Endodermal cell (in vitro differentiated cells): Measurements from ENCODE around the gene ZMYM2. TPM values are rescaled to one million over a fixed set of nuclear protein-coding genes. Genes with fewer than 3 reads are reported as not detected.
A peak's percentile ranks its signal among the peaks of the same experiment; 100 is the strongest.

Source experiments
- DNase-seq: peaks from one replicate; pipeline ENCODE4 v3.0.0-alpha.2; 2017
- H3K27ac ChIP-seq: 2 replicates; pipeline ENCODE4 v1.5.1; 2013; ENCODE audit warnings: mild to moderate bottlenecking, low read depth, low read length, moderate library complexity
- H3K27me3 ChIP-seq: 2 replicates; pipeline ENCODE4 v1.6.1; 2013; ENCODE audit warnings: mild to moderate bottlenecking, low read length, moderate library complexity; ENCODE audit not compliant: insufficient read depth, control insufficient read depth, poor library complexity, severe bottlenecking
- H3K36me3 ChIP-seq: 2 replicates; pipeline ENCODE4 v1.7.0; 2013; ENCODE audit warnings: mild to moderate bottlenecking, low read length, moderate library complexity; ENCODE audit not compliant: control insufficient read depth, insufficient read depth
- H3K4me1 ChIP-seq: one replicate; pipeline ENCODE4 v1.7.0; 2013; ENCODE audit warnings: low read length; ENCODE audit not compliant: control insufficient read depth, insufficient read depth
- H3K4me3 ChIP-seq: 2 replicates; pipeline ENCODE4 v1.5.1; 2013; ENCODE audit warnings: mild to moderate bottlenecking, low read length, moderate library complexity
- H3K9ac ChIP-seq: 2 replicates; pipeline ENCODE4 v1.6.1; 2013; ENCODE audit warnings: mild to moderate bottlenecking, low read length, moderate library complexity; ENCODE audit not compliant: poor library complexity, severe bottlenecking; ENCODE audit errors: extremely low read depth
- H3K9me3 ChIP-seq: 2 replicates; pipeline ENCODE4 v1.6.1; 2013; ENCODE audit warnings: mild to moderate bottlenecking, low read length, moderate library complexity; ENCODE audit not compliant: control insufficient read depth
- H3K27ac Mint-ChIP-seq: 2 replicates; pipeline ENCODE4 v1.8.0; 2020; ENCODE audit warnings: mixed read lengths
- H3K27me3 Mint-ChIP-seq: 2 replicates; pipeline ENCODE4 v1.8.0; 2021; ENCODE audit warnings: mild to moderate bottlenecking, mixed read lengths; ENCODE audit not compliant: insufficient read depth
- H3K36me3 Mint-ChIP-seq: 2 replicates; pipeline ENCODE4 v1.8.0; 2020; ENCODE audit warnings: low read depth, mixed read lengths
- H3K4me1 Mint-ChIP-seq: 2 replicates; pipeline ENCODE4 v1.8.0; 2020; ENCODE audit warnings: mixed read lengths
- H3K4me3 Mint-ChIP-seq: 2 replicates; pipeline ENCODE4 v1.8.0; 2020; ENCODE audit warnings: mild to moderate bottlenecking, moderate library complexity, mixed read lengths
- H3K9me3 Mint-ChIP-seq: 2 replicates; pipeline ENCODE4 v1.8.0; 2020; ENCODE audit warnings: mild to moderate bottlenecking, mixed read lengths
- CTCF ChIP-seq: fragments of 200-600 bp; sonication (generic); conservative IDR thresholded peaks from 2 replicates; pipeline ENCODE4 v1.5.0; 2021; ENCODE audit warnings: antibody characterized with exemption, mild to moderate bottlenecking
- WGBS, 2 experiments: methylation state at CpG; one replicate each; pipeline versions ENCODE4 v1.1.5 to v1.1.7; 2013; ENCODE audit warnings: missing lambda C conversion rate in 2 of 2, mixed read lengths in 1 of 2; ENCODE audit not compliant: insufficient coverage in 1 of 2, insufficient read length in 1 of 2; 5-methylcytosine and 5-hydroxymethylcytosine counted together
- long read RNA-seq, 4 experiments: library from polyadenylated mRNA in 2 of 4; library from RNA in 1 of 4; library from capped mRNA in 1 of 4; stranded (forward) in 3 of 4; unstranded in 1 of 4; transcript quantifications; one replicate each; pipeline ENCODE4 v2.0.0, GENCODE V29; 2020 to 2021; ENCODE audit warnings: inconsistent platforms in 1 of 4
- polyA plus RNA-seq, 2 experiments: library from polyadenylated mRNA; stranded (reverse); fragments of 50-300 nt; gene quantifications; one replicate each; pipeline ENCODE4 v1.2.3, GENCODE V29; 2013
- total RNA-seq, 2 donors: library from RNA; stranded (reverse); fragmentation: NEBNext Ultra II Directional in 1 of 2; extraction: Animal tissue kit (Norgen Biotek cat#: 25700) in 1 of 2; gene quantifications; 2 replicates in 1 of 2; 3 replicates in 1 of 2; pipeline ENCODE4 v1.2.1, GENCODE V29; 2021

ZMYM2 gene
- total RNA-seq, result 100 to 1,000 TPM; 200 to 207 TPM
- polyA plus RNA-seq (2013, experiment 1 of 2), result 115 TPM
- 108 TPM for polyA plus RNA-seq (2013, experiment 2 of 2)
- long read RNA-seq, experiment 1, partial matches to known transcripts, result 20 of 47 reads
- long read RNA-seq, experiment 1, other reads (novel, unspliced or antisense), result 26 of 47 reads
- long read RNA-seq, experiment 2, full-length matches to known transcripts, result 31 of 183 reads
- long read RNA-seq, experiment 2, partial matches to known transcripts, result 70 of 183 reads
- long read RNA-seq, experiment 2, other reads (novel, unspliced or antisense), result 82 of 183 reads
- long read RNA-seq, experiment 3, full-length matches to known transcripts, result 33 of 259 reads
- long read RNA-seq, experiment 3, partial matches to known transcripts, result 76 of 259 reads
- long read RNA-seq, experiment 3, other reads (novel, unspliced or antisense), result 150 of 259 reads
- long read RNA-seq, experiment 4, full-length matches to known transcripts, result 2 of 13 reads
- long read RNA-seq, experiment 4, partial matches to known transcripts, result 7 of 13 reads
- long read RNA-seq, experiment 4, other reads (novel, unspliced or antisense), result 4 of 13 reads

- no peak for TF ChIP-seq CTCF
- WGBS, 2 experiments, result 0% methylated on average over 19 to 110 of the region's 112 CpGs
- Histone ChIP-seq H3K27ac (peak within 1 kb of the TSS; percentile 98), H3K9me3 (peaks cover 9% of the 10 kb centered on the region), H3K4me3 (peak within 1 kb of the TSS; percentile 99), H3K36me3 (peaks cover 26% of the 10 kb centered on the region), H3K27me3 (no peaks in the 10 kb centered on the region), H3K9ac (peak within 1 kb of the TSS; percentile 90), H3K4me1 (no peaks in the 10 kb centered on the region)
- Mint-ChIP-seq H3K27ac (peak within 1 kb of the TSS; percentile 99), H3K4me3 (peak within 1 kb of the TSS; percentile 97), H3K27me3 (no peaks in the 10 kb centered on the region), H3K36me3 (peaks cover 26% of the 10 kb centered on the region), H3K9me3 (no peaks in the 10 kb centered on the region), H3K4me1 (peaks cover 18% of the 10 kb centered on the region)
- DNase-seq, result peak; percentile 99
Measured at GRCh38 chr13:19958155-19959111, at the start of gene ZMYM2. Gene ZMYM2 (plus strand): TSS chr13:19958727. CDS start chr13:19993073, 34,346 bp downstream.

- Mint-ChIP-seq H3K9me3 (no peaks in the 10 kb centered on the region), H3K36me3 (no peaks in the 10 kb centered on the region), H3K4me1 (no peaks in the 10 kb centered on the region), H3K4me3 (no peak overlapping the region), H3K27ac (no peak overlapping the region), H3K27me3 (no peaks in the 10 kb centered on the region)
- no peak for TF ChIP-seq CTCF
- Histone ChIP-seq H3K27me3 (no peaks in the 10 kb centered on the region), H3K4me1 (no peaks in the 10 kb centered on the region), H3K27ac (no peak overlapping the region), H3K4me3 (no peak overlapping the region), H3K9ac (no peak overlapping the region), H3K9me3 (no peaks in the 10 kb centered on the region), H3K36me3 (no peaks in the 10 kb centered on the region)
- 80 to 95% methylated on average over 8 to 9 of the region's 9 CpGs for WGBS, 2 experiments
- no peak for DNase-seq
Measured at GRCh38 chr13:19910336-19911072, 48.0 kb upstream of the ZMYM2 start.
